ENCODE measurements around the gene ATG9A.
"Not testable (repeated sequence)": the region's sequence is repeated elsewhere in the genome, so short reads cannot be mapped to it uniquely, and the experiment has no call there.

Gene ATG9A, protein sequence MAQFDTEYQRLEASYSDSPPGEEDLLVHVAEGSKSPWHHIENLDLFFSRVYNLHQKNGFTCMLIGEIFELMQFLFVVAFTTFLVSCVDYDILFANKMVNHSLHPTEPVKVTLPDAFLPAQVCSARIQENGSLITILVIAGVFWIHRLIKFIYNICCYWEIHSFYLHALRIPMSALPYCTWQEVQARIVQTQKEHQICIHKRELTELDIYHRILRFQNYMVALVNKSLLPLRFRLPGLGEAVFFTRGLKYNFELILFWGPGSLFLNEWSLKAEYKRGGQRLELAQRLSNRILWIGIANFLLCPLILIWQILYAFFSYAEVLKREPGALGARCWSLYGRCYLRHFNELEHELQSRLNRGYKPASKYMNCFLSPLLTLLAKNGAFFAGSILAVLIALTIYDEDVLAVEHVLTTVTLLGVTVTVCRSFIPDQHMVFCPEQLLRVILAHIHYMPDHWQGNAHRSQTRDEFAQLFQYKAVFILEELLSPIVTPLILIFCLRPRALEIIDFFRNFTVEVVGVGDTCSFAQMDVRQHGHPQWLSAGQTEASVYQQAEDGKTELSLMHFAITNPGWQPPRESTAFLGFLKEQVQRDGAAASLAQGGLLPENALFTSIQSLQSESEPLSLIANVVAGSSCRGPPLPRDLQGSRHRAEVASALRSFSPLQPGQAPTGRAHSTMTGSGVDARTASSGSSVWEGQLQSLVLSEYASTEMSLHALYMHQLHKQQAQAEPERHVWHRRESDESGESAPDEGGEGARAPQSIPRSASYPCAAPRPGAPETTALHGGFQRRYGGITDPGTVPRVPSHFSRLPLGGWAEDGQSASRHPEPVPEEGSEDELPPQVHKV

GRCh38 chr2:219229305-219230058 lies at the start of gene ATG9A, which contains the start of gene ANKZF1:
Gene ATG9A, minus strand, starts transcription at chr2:219229636. Its CDS starts 1,612 bp downstream, at chr2:219228024.
Gene ANKZF1, plus strand, starts transcription at chr2:219229806. Its CDS starts 452 bp downstream, at chr2:219230258.
- FAIRE-seq (peak; percentile 88), DNase-seq (ENCODE audit: low spot score) (peak; percentile 97)

DNA sequence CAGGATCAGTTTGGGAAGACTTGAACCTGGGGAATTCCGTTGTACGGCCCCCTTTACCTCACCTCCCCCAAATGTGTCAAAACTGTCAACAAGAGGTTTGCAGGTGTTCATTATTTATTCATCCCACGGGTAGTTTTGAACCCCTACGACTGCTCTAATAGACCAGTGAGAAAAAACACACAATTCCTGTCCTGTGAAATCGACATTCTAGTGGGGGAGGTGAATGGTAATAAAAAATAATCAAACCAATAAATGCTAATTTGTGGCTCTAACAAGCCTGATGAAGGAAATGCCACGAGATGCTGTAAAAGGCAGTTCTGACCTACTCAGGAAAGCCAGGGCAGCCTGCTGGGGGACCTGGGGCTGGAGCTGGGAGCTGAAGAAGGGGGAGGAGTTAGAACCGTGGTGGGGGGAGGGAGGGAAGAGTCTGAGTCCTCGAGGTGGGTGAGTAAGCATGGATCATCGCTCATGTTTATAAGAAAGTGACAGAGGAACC lies 49.3 kb upstream of the ATG9A start:
- DNase-seq (ENCODE audit: low spot score) (no peak), FAIRE-seq (peak; percentile 94)

- DNase-seq (ENCODE audit: low spot score), result peak; percentile 69
- peak; percentile 63 for FAIRE-seq
Measured at GRCh38 chr2:219277703-219278654, 48.5 kb upstream of the ATG9A start.

DNA sequence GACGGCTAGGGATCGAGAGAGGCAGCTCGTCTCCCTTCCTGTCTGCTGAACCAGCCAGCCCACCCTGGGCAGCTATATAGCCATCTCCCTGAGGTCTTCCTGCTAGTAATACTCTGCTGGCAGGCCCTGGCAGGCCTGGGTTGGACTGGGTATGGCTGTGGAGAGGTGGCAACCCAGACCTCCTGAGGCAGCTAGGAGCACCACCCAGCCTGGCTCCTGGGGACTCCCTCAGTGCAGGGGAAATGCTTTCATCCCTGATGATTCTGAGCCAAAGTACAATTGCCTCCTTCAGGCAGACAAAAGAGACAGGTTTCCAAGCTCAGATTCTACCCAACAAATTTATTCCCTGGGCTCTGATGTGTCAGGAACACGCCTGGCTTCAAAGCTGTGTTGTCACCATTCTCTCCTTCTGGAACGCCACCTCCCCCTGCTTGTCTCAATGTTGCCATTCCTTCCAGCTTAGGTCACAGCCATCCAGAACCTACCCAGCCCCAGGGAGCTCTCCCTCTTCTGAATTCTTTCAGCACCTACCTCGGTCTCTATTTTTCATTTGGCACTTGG lies 45.0 kb upstream of the ATG9A start:
- DNase-seq (ENCODE audit: low spot score), result peak; percentile 95

DNA sequence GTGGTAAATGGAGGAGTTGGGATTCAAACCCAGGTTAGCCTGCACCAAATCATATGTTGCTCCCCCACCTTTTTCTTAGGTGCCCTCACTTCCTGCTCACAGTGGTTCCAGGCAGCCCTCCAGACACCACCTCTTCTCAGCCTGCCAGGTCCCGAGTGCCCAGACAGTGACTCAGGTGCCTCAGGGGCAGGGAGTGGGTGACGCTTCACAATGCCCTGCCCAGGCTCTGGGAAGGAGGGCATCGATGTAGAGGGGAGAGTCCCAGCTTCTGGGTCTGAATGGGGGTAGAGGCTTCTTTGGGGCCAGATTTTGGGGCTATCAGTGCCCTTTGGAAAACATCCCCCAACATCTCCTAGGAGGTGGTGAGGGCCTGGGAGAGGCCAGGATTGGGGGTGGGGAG lies 44.5 kb upstream of the ATG9A start:
- FAIRE-seq, result peak; percentile 90
- DNase-seq (ENCODE audit: low spot score), result peak; percentile 97

More for the DNA sequence above, 45.0 kb upstream of the ATG9A start:
- FAIRE-seq, result peak; percentile 94

GRCh38 chr2:219272995-219273394 lies 43.6 kb upstream of the ATG9A start:
- DNase-seq (ENCODE audit: low spot score) (peak; percentile 89), FAIRE-seq (peak; percentile 94)

DNA sequence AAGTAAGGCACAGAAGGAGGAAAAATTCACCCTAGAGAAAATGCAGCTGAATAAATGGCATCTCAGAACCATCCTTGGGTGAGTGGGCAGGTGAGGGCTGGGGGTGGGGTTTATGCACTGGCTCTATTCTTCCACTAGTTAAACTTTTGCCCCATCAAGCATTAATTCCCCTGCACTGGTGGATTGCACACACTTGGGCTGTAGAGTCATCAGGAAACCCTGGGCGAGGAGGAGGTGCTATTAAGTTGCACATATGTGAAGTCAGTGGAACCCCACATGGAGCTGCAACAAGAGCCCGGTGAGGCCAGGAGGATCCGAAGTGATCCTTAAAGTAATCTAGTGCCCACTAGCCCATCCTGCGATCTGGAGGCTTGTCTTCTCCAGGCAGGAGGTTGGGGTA lies 42.9 kb upstream of the ATG9A start:
- FAIRE-seq, result peak; percentile 15
- peak; percentile 45 for DNase-seq (ENCODE audit: low spot score)

GRCh38 chr2:219271021-219271420 lies 41.6 kb upstream of the ATG9A start:
- DNase-seq (ENCODE audit: low spot score) (no peak), FAIRE-seq (no peak)

DNA sequence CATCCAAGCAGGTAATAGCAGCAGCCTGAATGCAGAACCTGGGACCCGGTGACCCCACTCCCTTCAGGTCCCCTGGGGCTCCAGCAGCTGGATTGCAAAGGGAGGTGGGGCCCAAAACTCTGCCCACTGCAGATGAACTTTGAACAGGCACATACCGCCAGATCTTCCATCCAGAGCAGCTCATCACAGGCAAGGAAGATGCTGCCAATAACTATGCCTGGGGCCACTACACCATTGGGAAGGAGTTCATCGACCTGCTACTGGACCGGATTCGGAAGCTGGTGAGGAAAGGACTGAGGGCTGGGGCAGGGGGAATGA lies 40.6 kb upstream of the ATG9A start:
- FAIRE-seq, result no peak
- no peak for DNase-seq (ENCODE audit: low spot score)

- no peak for FAIRE-seq
- no peak for DNase-seq (ENCODE audit: low spot score)
Measured at GRCh38 chr2:219269362-219270054, 40.1 kb upstream of the ATG9A start.

- DNase-seq (ENCODE audit: low spot score) (no peak), FAIRE-seq (no peak)
Measured at GRCh38 chr2:219268294-219268693, 38.9 kb upstream of the ATG9A start.

DNA sequence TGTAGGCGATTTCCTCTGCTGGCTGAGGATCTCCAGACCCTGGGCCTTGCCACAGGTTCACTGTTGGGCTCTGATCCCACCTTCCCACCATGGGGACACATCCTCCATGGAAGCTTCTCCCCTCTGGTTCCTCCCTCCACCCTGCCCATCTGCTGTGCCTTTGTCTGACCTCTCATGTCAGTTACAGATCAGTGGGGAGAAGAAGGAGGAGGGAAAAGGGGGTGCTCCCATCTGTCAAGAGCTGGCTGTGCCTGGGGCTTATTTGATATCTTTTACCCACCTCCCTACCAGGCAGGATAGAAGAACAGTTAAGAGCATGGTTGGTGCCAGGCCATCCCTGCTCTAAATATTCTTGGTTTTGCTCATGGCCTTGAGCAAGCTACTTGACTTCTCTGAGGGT lies 37.5 kb upstream of the ATG9A start:
- FAIRE-seq, result no peak
- no peak for DNase-seq (ENCODE audit: low spot score)

DNA sequence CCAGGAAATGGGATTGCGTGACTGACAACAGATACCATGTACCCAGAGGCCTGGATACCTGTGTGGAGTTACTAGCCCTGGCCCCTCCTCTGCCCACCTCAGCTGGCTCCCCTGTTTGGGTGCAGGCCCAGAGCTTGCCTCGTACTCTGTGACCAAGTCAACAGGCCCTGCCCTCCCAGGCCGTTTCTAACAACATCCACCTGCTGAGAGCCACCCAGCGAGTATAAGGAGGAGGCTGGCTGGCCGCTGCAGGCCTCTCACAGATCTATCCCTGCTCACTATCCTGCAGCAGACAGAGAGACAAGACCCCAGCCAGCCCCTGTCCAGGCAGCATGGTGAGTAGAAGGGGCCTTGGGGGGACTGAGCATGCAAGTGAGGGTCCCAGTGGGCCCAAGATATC lies 36.8 kb upstream of the ATG9A start:
- FAIRE-seq (no peak), DNase-seq (ENCODE audit: low spot score) (no peak)

GRCh38 chr2:219261024-219261855 lies 31.8 kb upstream of the ATG9A start:
- no peak for FAIRE-seq
- DNase-seq (ENCODE audit: low spot score), result no peak

DNA sequence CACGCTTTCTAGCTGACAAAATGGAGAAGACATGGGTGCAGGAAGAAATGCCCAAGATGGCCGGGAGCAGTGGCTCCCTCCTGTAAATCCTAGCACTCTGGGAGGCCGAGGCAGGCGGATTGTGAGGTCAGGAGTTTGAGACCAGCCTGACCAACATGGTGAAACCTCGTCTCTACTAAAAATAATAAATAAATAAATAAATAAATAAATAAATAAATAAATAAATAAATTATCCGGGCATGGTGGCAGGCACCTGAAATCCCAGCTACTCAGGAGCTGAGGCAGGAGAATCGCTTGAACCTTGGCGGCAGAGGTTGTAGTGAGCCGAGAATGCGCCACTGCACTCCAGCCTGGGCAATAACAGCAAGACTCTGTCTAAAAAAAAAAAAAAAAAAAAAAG lies 29.5 kb upstream of the ATG9A start:
- FAIRE-seq, result not testable (repeated sequence)

DNA sequence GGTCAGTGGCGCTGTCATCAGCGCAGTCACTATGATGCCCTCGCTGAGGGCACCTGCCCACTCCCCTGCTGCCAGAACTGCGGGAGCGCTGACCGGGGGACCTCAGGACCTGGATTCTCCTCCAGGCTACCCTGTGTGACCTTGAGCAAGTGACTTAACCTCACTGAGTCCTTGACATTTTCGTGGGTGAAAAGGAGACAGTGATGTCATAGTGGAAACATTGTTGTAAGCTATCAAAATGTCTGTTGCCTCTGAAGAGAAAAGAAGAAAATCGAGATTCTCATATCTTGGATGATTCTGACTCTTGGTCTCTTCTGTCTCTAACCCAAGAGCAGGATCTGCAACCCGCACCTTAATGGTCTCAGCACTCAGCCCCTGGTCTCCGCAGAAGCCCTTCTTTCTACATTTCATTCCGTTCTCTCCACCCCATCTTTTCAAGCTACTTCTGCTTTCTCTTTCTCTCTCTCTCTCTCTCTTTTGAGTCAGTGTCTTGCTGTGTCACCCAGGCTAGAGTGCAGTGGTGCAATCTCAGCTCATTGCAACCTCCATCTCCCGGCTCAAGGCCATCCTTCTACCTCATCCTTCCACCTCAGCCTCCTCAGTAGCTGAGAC lies 25.3 kb upstream of the ATG9A start:
- FAIRE-seq (no peak), DNase-seq (ENCODE audit: low spot score) (no peak)

More for the DNA sequence above, 29.5 kb upstream of the ATG9A start:
- DNase-seq (ENCODE audit: low spot score), result not testable (repeated sequence)

- no peak for FAIRE-seq
Measured at GRCh38 chr2:219253753-219254589, 24.5 kb upstream of the ATG9A start, which contains the start of gene TUBA4A. Gene TUBA4A, minus strand, starts transcription at chr2:219253918. Its CDS starts 60 bp downstream, at chr2:219253858.

More at GRCh38 chr2:219253753-219254589, 24.5 kb upstream of the ATG9A start, which contains the start of gene TUBA4A:
- peak; percentile 56 for DNase-seq (ENCODE audit: low spot score)
